ENCODE results near the gene COL16A1. TPM values are rescaled to one million over a fixed set of nuclear protein-coding genes. Genes with fewer than 3 reads are reported as not detected.
A peak's percentile ranks its signal among the peaks of the same experiment; 100 is the strongest.

The COL16A1 gene
- total RNA-seq, 1 donor from 2014 or later = 0.67 TPM

GRCh38 chr1:31659889-31660288, 43.9 kb downstream of the COL16A1 start:
- peaks cover 12% of the 10 kb centered on the region for H3K4me1 Mint-ChIP-seq (ENCODE audit: low read depth)
- no peaks in the 10 kb centered on the region for H3K9me3 Mint-ChIP-seq (ENCODE audit: low read depth)
- TF ChIP-seq CTCF (IDR thresholded peaks at IDR 0.05; ENCODE audit: unreplicated experiment) = no peak

DNA sequence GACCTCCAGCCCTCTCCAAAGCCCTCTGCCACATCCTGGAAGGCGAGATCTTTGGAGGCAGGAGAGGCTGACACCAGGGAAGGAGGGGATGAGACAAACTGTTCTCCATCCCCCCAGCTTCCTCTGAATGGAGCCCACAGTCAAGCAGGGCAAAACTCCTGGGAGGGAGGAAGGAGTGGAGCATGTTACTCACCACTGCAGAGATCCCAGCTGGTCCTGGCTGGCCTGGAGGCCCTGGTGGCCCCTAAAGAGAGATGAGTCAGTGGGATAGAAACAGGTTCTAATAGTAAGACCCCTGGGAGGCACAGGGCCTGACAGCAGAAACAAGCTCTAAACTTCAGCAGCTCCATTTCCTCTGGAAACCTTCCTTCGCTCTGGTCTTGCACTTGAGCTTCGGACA, 45.1 kb downstream of the COL16A1 start:
- Mint-ChIP-seq H3K27ac (no peak overlapping the region), H3K36me3 (ENCODE audit: insufficient read depth) (no peaks in the 10 kb centered on the region), H3K4me3 (ENCODE audit: low read depth) (no peak overlapping the region), H3K27me3 (peaks cover 14% of the 10 kb centered on the region), H3K9me3 (ENCODE audit: low read depth) (no peaks in the 10 kb centered on the region), H3K4me1 (ENCODE audit: low read depth) (peaks cover 12% of the 10 kb centered on the region)
- no peak for TF ChIP-seq CTCF (IDR thresholded peaks at IDR 0.05; ENCODE audit: unreplicated experiment)
- no peak for DNase-seq (ENCODE audit: low spot score, unreplicated experiment)

More at GRCh38 chr1:31659889-31660288, 43.9 kb downstream of the COL16A1 start:
- Mint-ChIP-seq H3K36me3 (ENCODE audit: insufficient read depth) (no peaks in the 10 kb centered on the region), H3K4me3 (ENCODE audit: low read depth) (no peak overlapping the region), H3K27ac (no peak overlapping the region), H3K27me3 (peaks cover 15% of the 10 kb centered on the region)
- DNase-seq (ENCODE audit: low spot score, unreplicated experiment) = no peak

DNA sequence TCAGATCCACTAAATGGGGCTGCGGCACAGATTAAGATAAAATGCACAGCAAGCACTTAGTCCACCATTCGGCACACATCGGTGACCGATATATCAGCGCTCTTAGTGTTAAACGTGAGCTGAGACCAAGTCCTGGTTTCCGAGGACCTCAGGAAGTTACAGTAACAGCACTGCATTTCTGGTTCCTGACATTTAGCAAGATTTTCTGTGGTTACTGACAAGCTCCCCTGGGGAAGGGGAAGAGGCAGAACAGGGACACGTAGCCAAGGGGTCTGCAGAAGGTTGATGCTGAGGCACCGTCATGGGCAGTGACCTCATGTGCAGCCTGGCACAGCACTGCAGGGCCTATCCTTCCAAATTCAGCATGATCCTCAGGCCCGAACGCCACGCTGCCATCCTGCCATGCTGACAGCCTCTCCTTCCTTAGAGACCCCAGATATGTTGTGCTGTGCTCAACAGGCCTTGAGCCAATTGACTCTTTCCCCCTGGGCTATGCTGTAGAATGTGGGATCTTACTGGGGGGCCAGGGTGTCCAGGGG, 45.8 kb downstream of the COL16A1 start:
- H3K36me3 Mint-ChIP-seq (ENCODE audit: insufficient read depth) = no peaks in the 10 kb centered on the region
- no peak overlapping the region for H3K4me3 Mint-ChIP-seq (ENCODE audit: low read depth)
- H3K4me1 Mint-ChIP-seq (ENCODE audit: low read depth) = peaks cover 12% of the 10 kb centered on the region
- TF ChIP-seq CTCF (IDR thresholded peaks at IDR 0.05; ENCODE audit: unreplicated experiment) = no peak
- H3K27ac Mint-ChIP-seq = no peak overlapping the region
- peaks cover 10% of the 10 kb centered on the region for H3K27me3 Mint-ChIP-seq
- DNase-seq (ENCODE audit: low spot score, unreplicated experiment) = no peak
- H3K9me3 Mint-ChIP-seq (ENCODE audit: low read depth) = no peaks in the 10 kb centered on the region

GRCh38 chr1:31657020-31657804, 46.6 kb downstream of the COL16A1 start:
- Mint-ChIP-seq H3K4me1 (ENCODE audit: low read depth) (peaks cover 12% of the 10 kb centered on the region), H3K4me3 (ENCODE audit: low read depth) (no peak overlapping the region), H3K36me3 (ENCODE audit: insufficient read depth) (no peaks in the 10 kb centered on the region), H3K27me3 (peaks cover 8% of the 10 kb centered on the region), H3K27ac (no peak overlapping the region), H3K9me3 (ENCODE audit: low read depth) (no peaks in the 10 kb centered on the region)
- DNase-seq (ENCODE audit: low spot score, unreplicated experiment) = no peak
- no peak for TF ChIP-seq CTCF (IDR thresholded peaks at IDR 0.05; ENCODE audit: unreplicated experiment)

GRCh38 chr1:31655756-31656155, 48.1 kb downstream of the COL16A1 start:
- H3K36me3 Mint-ChIP-seq (ENCODE audit: insufficient read depth) = no peaks in the 10 kb centered on the region
- no peak for DNase-seq (ENCODE audit: low spot score, unreplicated experiment)
- no peak overlapping the region for H3K4me3 Mint-ChIP-seq (ENCODE audit: low read depth)
- H3K4me1 Mint-ChIP-seq (ENCODE audit: low read depth) = peaks cover 17% of the 10 kb centered on the region
- peaks cover 8% of the 10 kb centered on the region for H3K27me3 Mint-ChIP-seq
- no peaks in the 10 kb centered on the region for H3K9me3 Mint-ChIP-seq (ENCODE audit: low read depth)
- no peak for TF ChIP-seq CTCF (IDR thresholded peaks at IDR 0.05; ENCODE audit: unreplicated experiment)
- H3K27ac Mint-ChIP-seq = peak overlapping the region; percentile 17
